CD14-positive monocyte (primary cell): ENCODE measurements around the gene ZNF850. TPM values are rescaled to one million over a fixed set of nuclear protein-coding genes. Genes with fewer than 3 reads are reported as not detected.

ENCODE experiments used
- DNase-seq, 3 donors: peaks; one replicate each; pipeline ENCODE4 v3.0.0-alpha.2; 2011 to 2022
- H2AFZ ChIP-seq: 2 replicates; pipeline ENCODE4 v1.6.0; 2012; ENCODE audit warnings: mild to moderate bottlenecking, low read depth, low read length, inconsistent platforms; ENCODE audit not compliant: insufficient read depth, poor library complexity, severe bottlenecking
- H3K27ac ChIP-seq, 2 donors: 1 replicate in 1 of 2; 2 replicates in 1 of 2; pipeline ENCODE4 v1.5.1; 2012 to 2013; ENCODE audit warnings: low read length in 2 of 2, control low read depth in 1 of 2, inconsistent platforms in 1 of 2, low read depth in 1 of 2, mild to moderate bottlenecking in 1 of 2
- H3K27me3 ChIP-seq, 2 donors: one replicate each; pipeline versions ENCODE4 v1.6.0 to v1.6.1; 2011 to 2013; ENCODE audit warnings: low read length in 2 of 2; ENCODE audit not compliant: control insufficient read depth in 2 of 2, insufficient read depth in 2 of 2
- H3K36me3 ChIP-seq, 2 donors: replicated peaks in 1 of 2; 1 replicate in 1 of 2; 2 replicates in 1 of 2; pipeline versions ENCODE4 v1.5.1 to v1.6.1; 2012 to 2013; ENCODE audit warnings: low read length in 2 of 2, control low read depth in 1 of 2, inconsistent platforms in 1 of 2, mild to moderate bottlenecking in 1 of 2; ENCODE audit not compliant: insufficient read depth in 2 of 2, control insufficient read depth in 1 of 2
- H3K4me1 ChIP-seq, 2 donors: 1 replicate in 1 of 2; 2 replicates in 1 of 2; pipeline versions ENCODE4 v1.5.1 to v1.6.1; 2012 to 2013; ENCODE audit warnings: low read length in 2 of 2, control low read depth in 1 of 2, inconsistent platforms in 1 of 2, mild to moderate bottlenecking in 1 of 2, moderate library complexity in 1 of 2; ENCODE audit not compliant: insufficient read depth in 2 of 2, control insufficient read depth in 1 of 2
- H3K4me2 ChIP-seq: replicated peaks from 2 replicates; pipeline ENCODE3; 2012; ENCODE audit warnings: low read length, moderate library complexity, mild to moderate bottlenecking; ENCODE audit not compliant: poor library complexity, severe bottlenecking; ENCODE audit errors: extremely low read depth
- H3K4me3 ChIP-seq, 3 experiments: fragments of 200-600 bp in 1 of 3; sonication (generic) in 1 of 3; replicated peaks in 1 of 3; 1 replicate in 2 of 3; 2 replicates in 1 of 3; pipeline ENCODE4 v1.5.1; 2011 to 2013; ENCODE audit warnings: low read length in 3 of 3, mild to moderate bottlenecking in 3 of 3, control low read depth in 2 of 3, low read depth in 2 of 3, inconsistent platforms in 1 of 3, moderate library complexity in 1 of 3
- H3K79me2 ChIP-seq: 2 replicates; pipeline ENCODE4 v1.6.0; 2012; ENCODE audit warnings: mild to moderate bottlenecking, control low read depth, inconsistent platforms, low read length, moderate library complexity; ENCODE audit not compliant: insufficient read depth
- H3K9ac ChIP-seq: 2 replicates; pipeline ENCODE4 v1.6.0; 2017; ENCODE audit warnings: low read length, mild to moderate bottlenecking; ENCODE audit not compliant: insufficient read depth, poor library complexity, severe bottlenecking
- H3K9me3 ChIP-seq, 2 donors: replicated peaks in 1 of 2; 1 replicate in 1 of 2; 2 replicates in 1 of 2; pipeline versions ENCODE4 v1.5.1 to v1.6.1; 2012 to 2013; ENCODE audit warnings: low read length in 2 of 2, control low read depth in 1 of 2; ENCODE audit not compliant: control insufficient read depth in 1 of 2, insufficient read depth in 1 of 2
- H4K20me1 ChIP-seq: 2 replicates; pipeline ENCODE4 v1.6.0; 2012; ENCODE audit warnings: mild to moderate bottlenecking, low read length, control low read depth, moderate library complexity; ENCODE audit not compliant: insufficient read depth
- H3K27ac Mint-ChIP-seq, 7 donors: one replicate each; pipeline ENCODE4 v1.8.0; 2020; ENCODE audit warnings: mild to moderate bottlenecking in 7 of 7, mixed read lengths in 7 of 7, moderate library complexity in 6 of 7, inconsistent platforms in 2 of 7
- H3K27me3 Mint-ChIP-seq, 3 donors: one replicate each; pipeline ENCODE4 v1.8.0; 2021 to 2022; ENCODE audit warnings: low read depth in 3 of 3, mild to moderate bottlenecking in 3 of 3, mixed read lengths in 3 of 3, moderate library complexity in 3 of 3, inconsistent platforms in 1 of 3
- H3K36me3 Mint-ChIP-seq, 2 donors: one replicate each; pipeline ENCODE4 v1.8.0; 2020; ENCODE audit warnings: mixed read lengths in 2 of 2, inconsistent platforms in 1 of 2, mild to moderate bottlenecking in 1 of 2
- H3K4me1 Mint-ChIP-seq: one replicate; pipeline ENCODE4 v1.8.0; 2020; ENCODE audit warnings: mild to moderate bottlenecking, mixed read lengths
- H3K4me3 Mint-ChIP-seq, 2 donors: one replicate each; pipeline ENCODE4 v1.8.0; 2020; ENCODE audit warnings: mild to moderate bottlenecking in 2 of 2, mixed read lengths in 2 of 2, moderate library complexity in 1 of 2
- H3K9me3 Mint-ChIP-seq, 7 donors: one replicate each; pipeline ENCODE4 v1.8.0; 2020 to 2022; ENCODE audit warnings: mixed read lengths in 7 of 7, mild to moderate bottlenecking in 6 of 7, moderate library complexity in 6 of 7, inconsistent platforms in 2 of 7
- CTCF ChIP-seq: fragments of 200-600 bp; IDR thresholded peaks from one replicate; pipeline ENCODE4 v1.8.0; 2022; ENCODE audit warnings: antibody characterized with exemption, mild to moderate bottlenecking
- WGBS: methylation state at CpG from one replicate; pipeline ENCODE4 v1.1.5; 2013; ENCODE audit warnings: missing lambda C conversion rate; ENCODE audit not compliant: insufficient coverage; 5-methylcytosine and 5-hydroxymethylcytosine counted together
- intact Hi-C, 2 donors: fragments of 100-400 bp; cut with micrococcal nuclease; formaldehyde crosslinking; loops; one replicate each; pipeline versions ENCODE4 v1.15.0 to v1.15.1; 2023
- polyA plus RNA-seq, 3 donors: library from polyadenylated mRNA; depleted of rRNA in 1 of 3; unstranded in 2 of 3; stranded (reverse) in 1 of 3; fragments of 300-500 nt in 2 of 3; fragments of >200 nt in 1 of 3; fragmentation: Illumina TruSeq in 2 of 3; gene quantifications; 1 replicate in 2 of 3; 2 replicates in 1 of 3; pipeline ENCODE4 v1.2.3, GENCODE V29; 2012 to 2021

Gene ZNF850
- polyA plus RNA-seq, 3 donors = 0.02 to 0.15 (median 0.08) TPM

- H4K20me1 ChIP-seq = no peaks in the 10 kb centered on the region
- peak overlapping the region in 1 of 3 experiments; percentile 45 for H3K4me3 ChIP-seq
- Mint-ChIP-seq H3K4me3 (no peak overlapping the region), H3K27me3 (no peaks in the 10 kb centered on the region), H3K4me1 (no peaks in the 10 kb centered on the region), H3K36me3 (peaks cover 48 to 72% of the 10 kb centered on the region in 2 donors), H3K9me3 (peaks cover 46 to 99% (median 96%) of the 10 kb centered on the region in 7 donors), H3K27ac (no peak overlapping the region)
- H3K9me3 ChIP-seq = peaks cover 86 to 100% of the 10 kb centered on the region in 2 donors
- intact Hi-C loops = no loop called here
- 100% methylated on average over 2 of the region's 10 CpGs for WGBS
- no peaks in the 10 kb centered on the region for H3K4me1 ChIP-seq
- no peak for TF ChIP-seq CTCF
- H3K27me3 ChIP-seq = no peaks in the 10 kb centered on the region
- H3K9ac ChIP-seq = no peak overlapping the region
- DNase-seq = no peak
- H3K4me2 ChIP-seq = no peak overlapping the region
- H3K36me3 ChIP-seq = peaks cover 27 to 82% of the 10 kb centered on the region in 2 donors
- no peaks in the 10 kb centered on the region for H3K79me2 ChIP-seq
- no peak overlapping the region for H3K27ac ChIP-seq
- H2AFZ ChIP-seq = no peak overlapping the region
These were observed 24.0 kb downstream of the ZNF850 start for GRCh38 chr19:36748431-36749275.

- no peaks in the 10 kb centered on the region for H3K4me1 ChIP-seq
- H2AFZ ChIP-seq = no peak overlapping the region
- H3K4me1 Mint-ChIP-seq = no peaks in the 10 kb centered on the region
- no peak overlapping the region for H3K27ac Mint-ChIP-seq
- peaks cover 45 to 99% (median 97%) of the 10 kb centered on the region in 7 donors for H3K9me3 Mint-ChIP-seq
- peak overlapping the region in 1 of 3 experiments; percentile 45 for H3K4me3 ChIP-seq
- intact Hi-C loops = no loop called here
- H3K36me3 ChIP-seq = peaks cover 23 to 72% of the 10 kb centered on the region in 2 donors
- no peaks in the 10 kb centered on the region for H4K20me1 ChIP-seq
- peaks cover 47 to 64% of the 10 kb centered on the region in 2 donors for H3K36me3 Mint-ChIP-seq
- no peaks in the 10 kb centered on the region for H3K27me3 Mint-ChIP-seq
- no peaks in the 10 kb centered on the region for H3K79me2 ChIP-seq
- H3K4me2 ChIP-seq = no peak overlapping the region
- 100% methylated on average over 1 of the region's 10 CpGs for WGBS
- no peaks in the 10 kb centered on the region for H3K27me3 ChIP-seq
- TF ChIP-seq CTCF = no peak
- DNase-seq = no peak
- no peak overlapping the region for H3K4me3 Mint-ChIP-seq
- no peak overlapping the region for H3K27ac ChIP-seq
- H3K9me3 ChIP-seq = peaks cover 85 to 100% of the 10 kb centered on the region in 2 donors
- no peak overlapping the region for H3K9ac ChIP-seq
These were observed 24.9 kb downstream of the ZNF850 start for GRCh38 chr19:36747750-36748149.
